Mesothelial cell of epicardium (in vitro differentiated cells): ENCODE results near the gene EXD3. TPM values are rescaled to one million over a fixed set of nuclear protein-coding genes. Genes with fewer than 3 reads are reported as not detected.

ENCODE experiments used
- DNase-seq, 2 experiments: peaks; one replicate each; pipeline ENCODE4 v3.0.0; 2021; ENCODE audit warnings: low spot score in 2 of 2; ENCODE audit not compliant: unreplicated experiment in 2 of 2
- H3K27ac Mint-ChIP-seq: 2 replicates; pipeline ENCODE4 v1.8.0; 2021; ENCODE audit warnings: mixed read lengths
- H3K27me3 Mint-ChIP-seq: 2 replicates; pipeline ENCODE4 v1.8.0; 2021; ENCODE audit warnings: low read depth, mixed read lengths
- H3K36me3 Mint-ChIP-seq: 2 replicates; pipeline ENCODE4 v1.8.0; 2021; ENCODE audit warnings: mixed read lengths
- H3K4me1 Mint-ChIP-seq: 2 replicates; pipeline ENCODE4 v1.8.0; 2021; ENCODE audit warnings: mixed read lengths
- H3K4me3 Mint-ChIP-seq: 2 replicates; pipeline ENCODE4 v1.8.0; 2021; ENCODE audit warnings: mild to moderate bottlenecking, moderate library complexity, mixed read lengths
- H3K9me3 Mint-ChIP-seq: 2 replicates; pipeline ENCODE4 v1.8.0; 2021; ENCODE audit warnings: mixed read lengths
- CTCF ChIP-seq: fragments of 200-600 bp; sonication (generic); IDR thresholded peaks from one replicate; pipeline ENCODE4 v1.5.0; 2021; ENCODE audit warnings: antibody characterized with exemption; ENCODE audit not compliant: unreplicated experiment
- total RNA-seq: library from RNA; stranded (reverse); gene quantifications from 3 replicates; pipeline ENCODE4 v1.2.1, GENCODE V29; 2021

The EXD3 gene
- total RNA-seq, 1 donor from 2014 or later = 38.2 TPM

DNA sequence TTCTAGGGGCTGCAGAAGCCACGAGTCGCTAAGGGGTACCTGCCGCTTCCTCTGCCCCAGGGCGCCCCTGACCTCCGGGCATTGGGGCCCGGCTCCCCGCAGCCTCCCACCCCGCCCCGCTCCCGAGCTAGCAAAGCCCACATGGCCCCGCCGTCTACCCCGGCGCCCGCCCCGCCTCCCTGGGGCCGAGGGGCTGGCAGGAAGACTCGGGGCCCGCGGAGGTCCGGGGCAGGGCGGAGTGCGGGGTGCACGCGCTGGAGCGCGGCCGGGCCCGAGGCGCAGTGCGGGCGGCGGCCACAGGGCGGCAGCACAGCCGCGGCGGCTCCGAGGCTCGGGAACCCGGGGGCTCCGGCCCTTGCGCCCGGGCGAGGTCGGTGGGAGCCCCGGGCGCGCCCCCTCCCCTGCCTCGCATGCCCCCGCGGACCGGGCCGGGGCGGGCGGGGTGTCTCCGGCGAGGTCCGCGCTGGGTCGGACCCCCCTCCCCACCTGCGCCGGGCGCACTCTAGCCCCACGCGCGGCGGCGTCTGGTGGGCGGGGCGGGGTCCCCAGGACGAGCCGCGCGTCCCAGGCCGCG, 127.6 kb downstream of the EXD3 start:
- Mint-ChIP-seq H3K27ac (no peak overlapping the region), H3K27me3 (peaks cover 60% of the 10 kb centered on the region), H3K4me3 (peak overlapping the region; percentile 43), H3K4me1 (peaks cover 17% of the 10 kb centered on the region), H3K9me3 (no peaks in the 10 kb centered on the region), H3K36me3 (no peaks in the 10 kb centered on the region)
- peak in 1 of 2 experiments; percentile 77 for DNase-seq
- TF ChIP-seq CTCF = peak; percentile 57

DNA sequence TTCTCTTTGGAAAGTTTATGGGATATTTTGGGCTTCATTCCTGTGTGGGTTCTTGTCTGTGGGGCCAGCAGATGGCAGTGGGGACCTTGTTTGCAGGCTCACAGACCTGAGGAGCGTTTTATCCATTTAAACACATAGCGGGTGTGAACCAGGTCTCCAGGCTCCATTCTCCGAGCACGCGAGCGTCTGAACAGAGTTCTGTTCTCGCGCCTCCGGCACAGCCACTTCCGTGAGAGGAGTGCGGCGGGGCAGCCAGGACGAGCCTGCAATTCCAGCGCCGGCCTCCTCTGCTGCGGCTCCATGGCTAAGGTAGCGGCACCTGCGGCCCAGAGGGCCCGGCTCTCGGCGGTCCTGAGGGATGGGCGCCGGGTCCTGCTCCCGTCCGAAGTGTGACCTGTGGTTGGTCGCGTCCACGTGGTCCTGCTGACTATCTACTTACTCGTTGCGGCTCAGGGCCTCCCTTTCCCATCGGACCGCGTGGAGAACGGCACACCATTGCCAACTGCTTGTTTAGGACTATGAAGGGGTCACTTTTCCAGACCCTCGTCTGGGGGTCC, 128.2 kb downstream of the EXD3 start:
- Mint-ChIP-seq H3K27ac (no peak overlapping the region), H3K4me1 (peaks cover 13% of the 10 kb centered on the region), H3K27me3 (peaks cover 56% of the 10 kb centered on the region), H3K36me3 (no peaks in the 10 kb centered on the region), H3K9me3 (no peaks in the 10 kb centered on the region), H3K4me3 (peak overlapping the region; percentile 43)
- TF ChIP-seq CTCF = no peak
- no peak for DNase-seq

GRCh38 chr9:137294091-137294680, 128.8 kb downstream of the EXD3 start:
- H3K9me3 Mint-ChIP-seq = no peaks in the 10 kb centered on the region
- H3K36me3 Mint-ChIP-seq = no peaks in the 10 kb centered on the region
- H3K4me1 Mint-ChIP-seq = peaks cover 10% of the 10 kb centered on the region
- peaks cover 53% of the 10 kb centered on the region for H3K27me3 Mint-ChIP-seq
- no peak for TF ChIP-seq CTCF
- no peak for DNase-seq
- H3K4me3 Mint-ChIP-seq = peak overlapping the region; percentile 43
- H3K27ac Mint-ChIP-seq = no peak overlapping the region

- Mint-ChIP-seq H3K27ac (no peak overlapping the region), H3K36me3 (no peaks in the 10 kb centered on the region), H3K4me1 (peaks cover 7% of the 10 kb centered on the region), H3K4me3 (peak overlapping the region; percentile 17), H3K27me3 (peaks cover 47% of the 10 kb centered on the region), H3K9me3 (no peaks in the 10 kb centered on the region)
- no peak for DNase-seq
- no peak for TF ChIP-seq CTCF
Observed at GRCh38 chr9:137293482-137294090, 129.4 kb downstream of the EXD3 start.

- Mint-ChIP-seq H3K4me3 (no peak overlapping the region), H3K27ac (no peak overlapping the region), H3K36me3 (no peaks in the 10 kb centered on the region), H3K9me3 (no peaks in the 10 kb centered on the region), H3K4me1 (peaks cover 7% of the 10 kb centered on the region), H3K27me3 (peaks cover 42% of the 10 kb centered on the region)
- TF ChIP-seq CTCF = no peak
- DNase-seq = no peak
Observed at GRCh38 chr9:137293094-137293481, 129.9 kb downstream of the EXD3 start.
